ENCODE data around the gene CHMP2A.

GRCh38 chr19:58586133-58586765 lies 31.3 kb upstream of the CHMP2A start:
- no peak for TF ChIP-seq ZNF558 (tag by site-specific recombination; IDR thresholded peaks at IDR 0.05)
- no peak for TF ChIP-seq PBX3 (CRISPR knock-in tag; IDR thresholded peaks at IDR 0.05)
- no peak for TF ChIP-seq CTCF (tag by site-specific recombination; IDR thresholded peaks at IDR 0.05)
- TF ChIP-seq, protein P1, sequence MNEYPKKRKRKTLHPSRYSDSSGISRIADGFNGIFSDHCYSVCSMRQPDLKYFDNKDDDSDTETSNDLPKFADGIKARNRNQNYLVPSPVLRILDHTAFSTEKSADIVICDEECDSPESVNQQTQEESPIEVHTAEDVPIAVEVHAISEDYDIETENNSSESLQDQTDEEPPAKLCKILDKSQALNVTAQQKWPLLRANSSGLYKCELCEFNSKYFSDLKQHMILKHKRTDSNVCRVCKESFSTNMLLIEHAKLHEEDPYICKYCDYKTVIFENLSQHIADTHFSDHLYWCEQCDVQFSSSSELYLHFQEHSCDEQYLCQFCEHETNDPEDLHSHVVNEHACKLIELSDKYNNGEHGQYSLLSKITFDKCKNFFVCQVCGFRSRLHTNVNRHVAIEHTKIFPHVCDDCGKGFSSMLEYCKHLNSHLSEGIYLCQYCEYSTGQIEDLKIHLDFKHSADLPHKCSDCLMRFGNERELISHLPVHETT (tag by site-specific recombination; IDR thresholded peaks at IDR 0.05): no peak
- no peak for TF ChIP-seq ZNF571 (tag by site-specific recombination; IDR thresholded peaks at IDR 0.05)
- no peak for TF ChIP-seq ZFP41 (tag by site-specific recombination; IDR thresholded peaks at IDR 0.05; ENCODE audit: borderline replicate concordance)
- TF ChIP-seq ZBTB11 (tag by site-specific recombination; conservative IDR thresholded peaks at IDR 0.05; ENCODE audit: low read depth): no peak
- TF ChIP-seq ZBTB7A (tag by site-specific recombination; IDR thresholded peaks at IDR 0.05; ENCODE audit: low read depth): no peak
- TF ChIP-seq ZNF239 (tag by site-specific recombination; IDR thresholded peaks at IDR 0.05): no peak
